Measurements from ENCODE around the gene CCDC73.

DNA sequence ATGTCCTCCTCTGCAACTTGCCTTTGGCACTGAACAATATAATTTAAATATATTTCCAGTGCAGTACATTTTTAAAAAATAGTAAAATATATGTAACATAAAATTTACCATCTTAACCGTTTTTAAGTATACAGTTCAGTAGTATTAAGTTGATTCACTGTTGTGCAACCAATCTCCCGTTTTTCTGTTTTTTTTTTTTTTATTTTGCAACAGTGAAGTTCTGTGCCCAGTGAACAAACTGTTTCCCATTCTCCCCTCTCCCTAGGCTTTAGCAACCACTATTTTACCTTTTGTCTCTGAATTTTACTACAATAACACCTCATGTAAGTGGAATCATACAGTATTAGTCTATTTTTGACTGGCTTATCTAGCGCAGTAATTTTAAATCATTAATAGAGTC is 49.1 kb upstream of the CCDC73 start:
- TF ChIP-seq CTCF (IDR thresholded peaks at IDR 0.05) (no peak), EZH2 (IDR thresholded peaks at IDR 0.05; ENCODE audit: borderline replicate concordance, insufficient read depth, low read depth, low read length, poor library complexity, severe bottlenecking) (no peak)

All from B cell (primary cell).